Chondrocyte (in vitro differentiated cells): ENCODE results near the gene RHBDD3. TPM values are rescaled to one million over a fixed set of nuclear protein-coding genes. Genes with fewer than 3 reads are reported as not detected.

Source experiments
- DNase-seq: peaks from one replicate; pipeline ENCODE4 v3.0.0; 2021; ENCODE audit warnings: mixed read lengths, low spot score
- H3K27ac Mint-ChIP-seq: one replicate; pipeline ENCODE4 v1.8.0; 2021; ENCODE audit warnings: mild to moderate bottlenecking, moderate library complexity, mixed read lengths; ENCODE audit not compliant: unreplicated experiment
- H3K27me3 Mint-ChIP-seq: 2 replicates; pipeline ENCODE4 v1.8.0; 2021; ENCODE audit warnings: low read depth, mixed read lengths
- H3K36me3 Mint-ChIP-seq: 2 replicates; pipeline ENCODE4 v1.8.0; 2021; ENCODE audit warnings: low read depth, mixed read lengths
- H3K4me1 Mint-ChIP-seq: 2 replicates; pipeline ENCODE4 v1.8.0; 2021; ENCODE audit warnings: low read depth, mild to moderate bottlenecking, mixed read lengths
- H3K4me3 Mint-ChIP-seq: one replicate; pipeline ENCODE4 v1.8.0; 2021; ENCODE audit warnings: mild to moderate bottlenecking, moderate library complexity, mixed read lengths; ENCODE audit not compliant: unreplicated experiment
- H3K9me3 Mint-ChIP-seq: 2 replicates; pipeline ENCODE4 v1.8.0; 2021; ENCODE audit warnings: low read depth, mixed read lengths
- CTCF ChIP-seq: fragments of 200-600 bp; sonication (generic); IDR thresholded peaks from 2 replicates; pipeline ENCODE4 v1.5.0; 2021; ENCODE audit warnings: antibody characterized with exemption, mild to moderate bottlenecking, moderate library complexity
- total RNA-seq: library from RNA; stranded (reverse); gene quantifications from 3 replicates; pipeline ENCODE4 v1.2.1, GENCODE V29; 2021

The RHBDD3 gene
- total RNA-seq, 1 donor from 2014 or later, result 29.5 TPM

- Mint-ChIP-seq H3K4me1 (peaks cover 48% of the 10 kb centered on the region), H3K27me3 (peaks cover 13% of the 10 kb centered on the region), H3K27ac (peak overlapping the region; percentile 94), H3K9me3 (no peaks in the 10 kb centered on the region), H3K4me3 (no peak overlapping the region), H3K36me3 (peaks cover 13% of the 10 kb centered on the region)
- no peak for TF ChIP-seq CTCF
- DNase-seq, result peak; percentile 99
Observed at GRCh38 chr22:29310863-29311339, 43.1 kb upstream of the RHBDD3 start.

GRCh38 chr22:29310065-29310862 lies 42.5 kb upstream of the RHBDD3 start:
- no peak for DNase-seq
- Mint-ChIP-seq H3K4me3 (no peak overlapping the region), H3K36me3 (peaks cover 13% of the 10 kb centered on the region), H3K9me3 (no peaks in the 10 kb centered on the region), H3K27ac (peak overlapping the region; percentile 94), H3K4me1 (peaks cover 50% of the 10 kb centered on the region), H3K27me3 (peaks cover 13% of the 10 kb centered on the region)
- TF ChIP-seq CTCF, result no peak

GRCh38 chr22:29309332-29310064 lies 41.7 kb upstream of the RHBDD3 start:
- peak overlapping the region; percentile 28 for H3K4me3 Mint-ChIP-seq
- TF ChIP-seq CTCF, result no peak
- H3K4me1 Mint-ChIP-seq, result peaks cover 47% of the 10 kb centered on the region
- peak overlapping the region; percentile 65 for H3K27ac Mint-ChIP-seq
- H3K36me3 Mint-ChIP-seq, result peaks cover 13% of the 10 kb centered on the region
- peak; percentile 93 for DNase-seq
- H3K27me3 Mint-ChIP-seq, result peaks cover 10% of the 10 kb centered on the region
- no peaks in the 10 kb centered on the region for H3K9me3 Mint-ChIP-seq

- H3K27ac Mint-ChIP-seq, result peak overlapping the region; percentile 63
- H3K4me1 Mint-ChIP-seq, result peaks cover 40% of the 10 kb centered on the region
- H3K9me3 Mint-ChIP-seq, result no peaks in the 10 kb centered on the region
- no peak for TF ChIP-seq CTCF
- H3K4me3 Mint-ChIP-seq, result peak overlapping the region; percentile 28
- peaks cover 7% of the 10 kb centered on the region for H3K36me3 Mint-ChIP-seq
- DNase-seq, result peak; percentile 52
- H3K27me3 Mint-ChIP-seq, result peaks cover 3% of the 10 kb centered on the region
Observed at GRCh38 chr22:29308791-29309262, 41.0 kb upstream of the RHBDD3 start.

- Mint-ChIP-seq H3K27ac (peak overlapping the region; percentile 63), H3K4me3 (peak overlapping the region; percentile 28), H3K9me3 (no peaks in the 10 kb centered on the region), H3K27me3 (no peaks in the 10 kb centered on the region), H3K36me3 (peaks cover 6% of the 10 kb centered on the region), H3K4me1 (peaks cover 38% of the 10 kb centered on the region)
- no peak for TF ChIP-seq CTCF
- peak; percentile 94 for DNase-seq
Observed at GRCh38 chr22:29308148-29308790, 40.5 kb upstream of the RHBDD3 start.
